NK-92 treated with Interleukin-12 subunit alpha and Interleukin-12 subunit beta, amount 100 ng/mL, for 24 hours (cell line): ENCODE data around the gene TEAD4.

Experiments used
- DNase-seq: peaks from one replicate; lab custom pipeline; 2025; lab: John Stamatoyannopoulos, UW

The TEAD4 gene

DNA sequence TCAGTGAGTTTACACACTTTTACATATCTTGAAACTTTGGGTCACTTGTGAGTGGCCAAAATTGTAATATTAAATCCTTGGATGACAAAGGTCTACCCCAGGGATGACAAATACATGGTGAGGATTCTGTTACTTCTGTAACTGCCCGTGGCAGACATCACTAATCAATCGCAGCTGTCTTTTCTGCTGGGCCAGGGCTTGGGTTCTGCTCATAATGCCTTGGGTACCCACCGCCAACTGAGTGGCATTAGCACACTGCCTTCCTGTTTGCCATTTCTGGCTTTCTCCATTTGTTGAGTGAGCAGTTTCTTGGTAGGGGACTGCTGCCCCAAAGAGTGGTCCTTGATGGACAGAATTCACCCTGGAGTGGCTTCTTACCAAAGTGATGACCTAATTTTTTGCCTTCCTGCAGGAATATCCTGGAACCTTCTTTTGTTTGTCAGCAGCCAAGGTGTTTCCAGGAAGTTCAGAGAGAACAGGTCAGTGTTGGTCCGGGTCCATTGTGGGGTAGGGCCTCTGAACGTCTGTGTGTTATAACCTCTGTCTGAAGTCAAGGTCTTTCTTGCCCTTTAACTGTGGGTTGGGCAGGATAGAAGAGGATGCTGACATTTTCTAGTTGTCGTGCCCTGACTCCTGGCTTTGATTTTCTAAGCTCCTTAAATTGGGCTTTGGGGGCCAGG lies 124.2 kb downstream of the TEAD4 start:
- no peak for DNase-seq

DNA sequence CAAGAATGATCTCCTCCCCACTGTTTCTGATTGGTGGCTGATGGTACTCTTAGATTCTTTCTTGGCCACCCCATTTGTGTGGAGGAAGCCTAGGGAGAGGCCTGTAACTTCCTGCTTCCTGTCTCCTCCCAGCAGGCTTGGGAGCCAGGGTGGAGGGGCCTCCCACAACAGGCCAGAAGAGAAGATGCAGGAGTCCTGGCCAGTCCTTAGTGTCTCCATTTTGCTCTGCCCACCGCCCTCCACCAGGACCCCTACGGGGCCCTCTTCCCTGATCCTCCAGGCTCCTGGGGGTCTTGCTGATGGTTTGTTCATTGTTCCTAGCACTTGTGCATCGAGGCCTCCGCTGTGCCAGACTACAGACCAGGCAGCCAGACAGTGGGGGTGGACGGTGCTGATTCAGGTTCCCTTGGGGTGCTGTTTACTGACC lies 124.7 kb downstream of the TEAD4 start:
- DNase-seq: no peak

DNA sequence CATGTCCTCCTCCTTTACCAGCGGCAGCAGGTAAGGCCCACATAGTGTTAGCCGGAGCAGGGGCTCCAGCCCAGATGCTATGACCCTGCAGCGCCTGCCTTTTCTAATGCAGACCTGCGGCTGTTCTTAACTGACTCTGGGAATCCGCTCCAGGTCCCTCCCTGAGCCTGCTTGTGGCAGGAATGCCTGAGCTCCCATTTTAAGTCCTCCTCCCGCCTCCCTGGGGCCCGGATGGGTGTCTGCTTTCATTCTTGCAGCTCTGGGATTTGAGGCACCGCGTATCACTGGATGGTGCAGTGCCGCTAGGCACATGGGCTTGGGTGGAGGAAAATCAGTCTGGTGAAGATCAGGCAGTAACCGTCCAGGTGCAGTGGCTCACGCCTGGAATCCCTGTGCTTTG lies 125.5 kb downstream of the TEAD4 start:
- DNase-seq: no peak

DNA sequence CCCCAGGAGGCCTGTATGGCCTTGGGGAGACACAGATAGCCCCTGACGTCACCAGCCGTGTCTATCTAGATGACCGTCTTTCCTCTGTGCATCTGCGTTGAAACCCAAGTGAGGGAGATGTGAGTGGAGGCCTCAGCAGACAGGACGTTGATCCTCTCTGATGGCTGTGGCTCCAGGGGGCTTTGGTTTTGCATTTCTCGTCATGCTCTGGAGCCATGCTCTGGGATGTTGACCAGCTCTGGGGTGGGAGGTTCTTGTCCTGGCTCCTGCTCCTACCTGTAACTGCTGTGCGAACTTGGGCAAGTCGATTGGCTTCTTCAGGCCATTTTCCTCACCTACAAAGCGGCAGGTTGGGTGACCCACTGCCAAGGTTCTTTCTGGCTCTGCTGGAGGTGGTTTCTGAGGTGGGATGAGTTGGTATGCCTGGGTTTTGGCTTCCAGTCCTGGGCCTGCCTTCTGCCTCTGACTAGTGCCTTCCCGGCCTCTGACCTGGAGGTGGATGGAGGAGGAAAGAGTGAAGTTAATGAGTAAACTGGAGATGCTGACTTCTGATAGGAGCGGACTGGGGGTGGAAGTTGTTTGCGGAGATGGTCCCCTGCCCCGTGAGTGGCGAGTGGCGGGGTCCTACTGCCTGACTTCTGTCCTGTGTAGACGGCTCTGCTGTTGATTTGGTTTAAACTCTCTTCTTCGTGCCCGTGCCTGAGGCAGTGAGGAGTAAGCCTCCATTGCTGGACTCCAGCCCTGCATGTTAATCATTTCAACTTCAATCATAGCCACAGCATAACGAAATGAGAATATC lies 126.3 kb downstream of the TEAD4 start:
- no peak for DNase-seq

DNA sequence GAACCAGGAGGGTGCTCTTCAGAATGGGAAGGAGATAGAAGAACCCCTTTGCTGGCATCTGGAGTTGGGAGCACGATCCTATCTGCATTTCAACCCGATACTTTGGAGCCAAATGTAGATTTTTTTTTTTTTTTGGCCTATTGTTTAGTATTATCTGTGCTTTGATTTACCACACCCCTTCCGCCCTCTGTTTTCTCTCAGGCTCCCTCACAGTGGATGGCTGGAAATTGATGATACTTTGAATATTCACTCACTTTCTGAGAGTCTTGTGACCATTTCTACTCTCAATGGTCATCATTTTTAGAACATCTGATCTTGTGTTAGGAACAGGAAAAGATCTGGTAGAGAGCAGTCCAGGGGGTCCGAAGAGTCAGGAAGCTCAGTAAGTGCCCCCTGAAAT lies 127.0 kb downstream of the TEAD4 start:
- DNase-seq: no peak

DNA sequence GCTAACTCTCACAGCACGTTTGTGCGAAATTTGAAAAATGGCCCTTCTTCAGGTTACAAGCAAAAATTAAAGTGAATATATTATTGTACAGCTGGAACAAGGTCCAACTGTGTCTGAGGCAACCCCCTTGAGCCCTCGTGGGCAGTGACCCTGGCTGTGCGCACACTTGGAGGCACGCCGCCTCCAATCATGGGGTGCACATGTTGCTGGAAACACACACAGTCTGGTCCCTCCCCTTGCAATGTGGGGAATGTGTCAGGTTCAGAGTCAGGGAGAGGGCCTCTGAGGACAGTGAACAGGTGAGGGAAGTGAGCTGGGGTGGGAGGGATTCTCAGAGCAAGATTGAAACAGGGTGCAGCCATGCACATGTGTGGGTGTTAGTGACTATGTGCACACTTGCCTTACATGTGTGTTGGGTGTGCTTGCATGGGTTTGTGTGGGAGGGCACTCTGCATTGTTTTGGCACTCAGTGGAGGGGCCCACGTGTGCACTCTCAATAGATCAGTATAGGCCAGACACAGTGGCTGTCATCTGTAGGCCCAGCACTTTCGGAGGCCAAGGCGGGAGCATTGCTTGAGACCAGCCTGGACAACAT lies 127.6 kb downstream of the TEAD4 start:
- no peak for DNase-seq

DNA sequence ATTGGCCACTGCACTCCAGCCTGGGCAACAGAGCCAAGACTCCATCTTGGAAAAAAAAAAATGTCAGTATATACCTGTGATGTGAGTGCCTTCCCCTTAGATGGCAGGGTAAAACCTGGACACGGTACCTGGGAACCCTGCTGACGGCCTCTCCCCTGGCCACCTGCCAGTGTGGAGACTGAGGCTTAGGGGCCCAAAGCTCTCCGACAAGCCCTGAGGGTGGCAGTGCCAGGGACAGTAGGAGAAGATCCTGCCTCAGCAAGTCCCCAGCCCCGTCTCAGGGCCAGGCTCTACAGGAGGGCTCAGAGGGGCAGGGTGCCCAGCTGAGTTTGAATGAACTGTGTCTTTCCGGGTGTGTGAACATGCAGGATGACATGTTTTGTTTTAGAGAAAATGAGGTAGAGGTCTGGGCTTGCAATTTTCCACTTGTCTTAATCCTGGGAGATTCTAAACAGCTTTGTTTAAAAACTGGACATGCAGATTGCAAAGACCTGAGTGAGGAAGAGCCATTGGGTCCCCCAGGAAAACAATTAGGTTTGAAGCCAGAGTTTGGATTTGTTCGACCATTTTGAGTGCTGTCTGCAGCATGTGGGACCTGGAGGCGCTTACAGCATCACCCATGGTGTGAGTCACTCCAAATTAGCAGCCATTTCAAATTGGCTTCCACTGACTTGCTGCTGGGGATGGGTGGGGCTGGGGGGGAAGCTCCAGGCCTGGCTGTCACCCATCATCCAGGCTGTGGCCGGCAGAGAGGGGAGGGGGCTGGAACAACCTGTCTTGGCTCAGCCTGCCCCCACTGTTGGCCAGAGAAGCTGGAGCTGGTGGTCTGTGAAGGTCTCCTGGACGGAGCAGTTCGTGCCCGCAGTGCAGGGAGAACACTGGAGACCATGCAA lies 128.8 kb downstream of the TEAD4 start:
- DNase-seq: no peak

DNA sequence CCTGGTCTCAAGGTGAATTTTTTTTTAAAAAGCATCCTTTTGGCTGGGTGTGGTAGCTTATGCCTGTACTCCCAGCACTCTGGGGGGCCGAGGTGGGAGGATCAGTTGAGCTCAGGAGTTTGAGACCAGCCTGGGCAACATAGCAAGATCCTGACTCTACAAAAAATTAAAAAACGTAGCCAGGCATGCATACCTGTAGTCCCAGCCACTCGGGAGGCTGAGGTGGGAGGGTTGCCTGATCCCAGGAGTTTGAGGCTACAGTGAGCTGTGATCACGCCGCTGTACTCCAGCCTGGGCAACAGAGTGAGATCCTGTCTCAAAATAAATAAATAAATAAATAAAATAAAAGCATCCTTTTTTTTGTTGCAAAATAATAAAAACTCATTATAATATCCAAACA lies 130.4 kb downstream of the TEAD4 start:
- DNase-seq: no peak
